Esophagus squamous epithelium (tissue), 5 donors: ENCODE results near the gene DOCK10. TPM values are rescaled to one million over a fixed set of nuclear protein-coding genes. Genes with fewer than 3 reads are reported as not detected.

Experiments
- DNase-seq: peaks from one replicate; lab custom pipeline; 2025; lab: John Stamatoyannopoulos, UW
- H3K27ac ChIP-seq, 4 donors: fragments of 200-600 bp; sonication (generic); one replicate each; pipeline ENCODE4 v1.5.1; 2016 to 2019; ENCODE audit warnings: mild to moderate bottlenecking in 1 of 4
- H3K27me3 ChIP-seq, 4 donors: fragments of 200-600 bp; sonication (generic); 1 replicate in 3 of 4; 2 replicates in 1 of 4; pipeline versions ENCODE4 v1.5.1 to v1.6.0; 2017 to 2021; ENCODE audit warnings: antibody characterized with exemption in 1 of 4
- H3K36me3 ChIP-seq, 3 donors: fragments of 200-600 bp; sonication (generic); one replicate each; pipeline ENCODE4 v1.5.1; 2016 to 2019
- H3K4me1 ChIP-seq, 3 donors: fragments of 200-600 bp; sonication (generic); one replicate each; pipeline ENCODE4 v1.5.1; 2017 to 2019
- H3K4me3 ChIP-seq, 4 donors: fragments of 200-600 bp; sonication (generic); 1 replicate in 3 of 4; 2 replicates in 1 of 4; pipeline ENCODE4 v1.5.1; 2016 to 2019; ENCODE audit warnings: mild to moderate bottlenecking in 2 of 4, moderate library complexity in 1 of 4
- H3K9me3 ChIP-seq, 3 donors: fragments of 200-600 bp; sonication (generic); one replicate each; pipeline ENCODE4 v1.5.1; 2016 to 2019
- CTCF ChIP-seq, 6 experiments: fragments of 450-650 bp in 4 of 6; fragments of 200-600 bp in 2 of 6; sonication (generic) in 2 of 6; IDR thresholded peaks; one replicate each; pipeline ENCODE4 v1.5.1; 2016 to 2019; ENCODE audit warnings: antibody characterized with exemption in 6 of 6, mild to moderate bottlenecking in 4 of 6, moderate library complexity in 4 of 6
- POLR2A ChIP-seq, 4 donors: fragments of 450-650 bp; IDR thresholded peaks; one replicate each; pipeline ENCODE4 v1.6.1; 2017; ENCODE audit warnings: antibody characterized with exemption in 4 of 4, mild to moderate bottlenecking in 4 of 4, moderate library complexity in 3 of 4
- WGBS, 2 donors: methylation state at CpG; one replicate each; pipeline ENCODE4 v1.1.5; 2018; 5-methylcytosine and 5-hydroxymethylcytosine counted together
- intact Hi-C: fragments of 100-400 bp; cut with DNase I; formaldehyde crosslinking; loops from one replicate; pipeline ENCODE4 v1.15.0; 2022
- total RNA-seq, 4 donors: library from RNA; depleted of rRNA; stranded (reverse); fragments of >200 nt; gene quantifications; one replicate each; pipeline ENCODE4 v1.1.0, GENCODE V29; 2016
- donor health status: DM: yes; HTN: yes; CAD: no.

The DOCK10 gene
- total RNA-seq, 4 donors from 2014 or later = 9.2 to 16.6 (median 11.7) TPM

GRCh38 chr2:225072444-225072843 is 30.2 kb upstream of the DOCK10 start:
- Histone ChIP-seq H3K36me3 (no peaks in the 10 kb centered on the region), H3K27ac (no peak overlapping the region), H3K4me3 (no peak overlapping the region), H3K9me3 (no peaks in the 10 kb centered on the region), H3K4me1 (no peaks in the 10 kb centered on the region), H3K27me3 (no peaks in the 10 kb centered on the region)
- WGBS, 2 donors = 84 to 95% methylated on average over 2 of the region's 2 CpGs
- DNase-seq = no peak
- intact Hi-C loops = no loop called here
- no peak for TF ChIP-seq POLR2A (IDR thresholded peaks at IDR 0.05)
- no peak for TF ChIP-seq CTCF (IDR thresholded peaks at IDR 0.05)

GRCh38 chr2:225070811-225071210 is 28.5 kb upstream of the DOCK10 start:
- H3K36me3 ChIP-seq = no peaks in the 10 kb centered on the region
- no peaks in the 10 kb centered on the region for H3K4me1 ChIP-seq
- H3K27me3 ChIP-seq = no peaks in the 10 kb centered on the region
- TF ChIP-seq POLR2A (IDR thresholded peaks at IDR 0.05) (no peak), CTCF (IDR thresholded peaks at IDR 0.05) (no peak)
- no peaks in the 10 kb centered on the region for H3K9me3 ChIP-seq
- H3K27ac ChIP-seq = no peak overlapping the region
- 65 to 79% methylated on average over 2 of the region's 2 CpGs for WGBS, 2 donors
- no peak overlapping the region for H3K4me3 ChIP-seq
- DNase-seq = no peak
- intact Hi-C loops = no loop called here

- intact Hi-C loops = no loop called here
- H3K4me3 ChIP-seq = no peak overlapping the region
- TF ChIP-seq POLR2A (IDR thresholded peaks at IDR 0.05) = no peak
- no peak for TF ChIP-seq CTCF (IDR thresholded peaks at IDR 0.05)
- H3K36me3 ChIP-seq = no peaks in the 10 kb centered on the region
- no peak for DNase-seq
- WGBS, 2 donors = 27 to 41% methylated on average over 1 of the region's 1 CpG
- H3K27ac ChIP-seq = no peak overlapping the region
- H3K4me1 ChIP-seq = no peaks in the 10 kb centered on the region
- H3K9me3 ChIP-seq = no peaks in the 10 kb centered on the region
- no peaks in the 10 kb centered on the region for H3K27me3 ChIP-seq
Measured at GRCh38 chr2:225069966-225070365, 27.7 kb upstream of the DOCK10 start.

- H3K36me3 ChIP-seq = no peaks in the 10 kb centered on the region
- H3K4me1 ChIP-seq = no peaks in the 10 kb centered on the region
- H3K27me3 ChIP-seq = no peaks in the 10 kb centered on the region
- no peak overlapping the region for H3K27ac ChIP-seq
- TF ChIP-seq CTCF (IDR thresholded peaks at IDR 0.05) (no peak), POLR2A (IDR thresholded peaks at IDR 0.05) (no peak)
- no peaks in the 10 kb centered on the region for H3K9me3 ChIP-seq
- no peak overlapping the region for H3K4me3 ChIP-seq
- no peak for DNase-seq
- intact Hi-C loops = no loop called here
- 83 to 88% methylated on average over 1 of the region's 1 CpG for WGBS, 2 donors
Measured at GRCh38 chr2:225069477-225069876, 27.2 kb upstream of the DOCK10 start.

- DNase-seq = no peak
- TF ChIP-seq CTCF (IDR thresholded peaks at IDR 0.05) (no peak), POLR2A (IDR thresholded peaks at IDR 0.05) (no peak)
- H3K27me3 ChIP-seq = no peaks in the 10 kb centered on the region
- H3K36me3 ChIP-seq = no peaks in the 10 kb centered on the region
- no peak overlapping the region for H3K27ac ChIP-seq
- no peaks in the 10 kb centered on the region for H3K4me1 ChIP-seq
- WGBS, 2 donors = 80 to 88% methylated on average over 3 of the region's 3 CpGs
- intact Hi-C loops = no loop called here
- H3K4me3 ChIP-seq = no peak overlapping the region
- no peaks in the 10 kb centered on the region for H3K9me3 ChIP-seq
Measured at GRCh38 chr2:225065882-225066281, 23.6 kb upstream of the DOCK10 start.
